Embryonic facial prominence (tissue), 1 donor: ENCODE measurements around the gene GPR148.

Experiments used
- DNase-seq: peaks from one replicate; pipeline ENCODE4 v3.0.0-alpha.2; 2016; ENCODE audit errors: extremely low spot score

Gene GPR148

GRCh38 chr2:130749641-130750040, 20.8 kb downstream of the GPR148 start:
- no peak for DNase-seq

- no peak for DNase-seq
Measured at GRCh38 chr2:130754811-130755210, 25.9 kb downstream of the GPR148 start.

GRCh38 chr2:130755256-130756052, 26.6 kb downstream of the GPR148 start, which contains the start of gene AMER3:
Gene AMER3, plus strand, starts transcription at chr2:130755540. Its CDS starts 6,533 bp downstream, at chr2:130762073.
- DNase-seq, result no peak

- no peak for DNase-seq
Measured at GRCh38 chr2:130756053-130756873, 27.4 kb downstream of the GPR148 start.

GRCh38 chr2:130756874-130757668, 28.2 kb downstream of the GPR148 start:
- DNase-seq, result no peak

- no peak for DNase-seq
Measured at GRCh38 chr2:130759906-130760753, 31.3 kb downstream of the GPR148 start.

- DNase-seq, result no peak
Measured at GRCh38 chr2:130760754-130761751, 32.2 kb downstream of the GPR148 start.

- no peak for DNase-seq
Measured at GRCh38 chr2:130762031-130762909, 33.4 kb downstream of the GPR148 start.

GRCh38 chr2:130762910-130763385, 34.1 kb downstream of the GPR148 start:
- no peak for DNase-seq

- DNase-seq, result no peak
Measured at GRCh38 chr2:130763405-130763804, 34.5 kb downstream of the GPR148 start.

- DNase-seq, result no peak
Measured at GRCh38 chr2:130764035-130764820, 35.4 kb downstream of the GPR148 start.

- DNase-seq, result no peak
Measured at GRCh38 chr2:130764821-130765115, 35.9 kb downstream of the GPR148 start.

- no peak for DNase-seq
Measured at GRCh38 chr2:130765464-130765863, 36.6 kb downstream of the GPR148 start.

- no peak for DNase-seq
Measured at GRCh38 chr2:130766037-130766436, 37.2 kb downstream of the GPR148 start.

- no peak for DNase-seq
Measured at GRCh38 chr2:130766711-130767407, 38.0 kb downstream of the GPR148 start.

- DNase-seq, result no peak
Measured at GRCh38 chr2:130767408-130767775, 38.5 kb downstream of the GPR148 start.

GRCh38 chr2:130768191-130768855, 39.5 kb downstream of the GPR148 start:
- no peak for DNase-seq
